HG02642 (cell line): ENCODE results near the gene FIBP.
"Not testable (repeated sequence)": the region's sequence is repeated elsewhere in the genome, so short reads cannot be mapped to it uniquely, and the experiment has no call there.

Source experiments
- ATAC-seq: cut with Tn5 transposase; IDR thresholded peaks from one replicate; pipeline ENCODE4 v1.9.1; 2021; ENCODE audit warnings: mild to moderate bottlenecking; ENCODE audit not compliant: unreplicated experiment, poor library complexity

The FIBP gene

GRCh38 chr11:65850217-65851082 lies 37.8 kb downstream of the FIBP start:
- ATAC-seq = no peak

- ATAC-seq = no peak
These were observed 38.5 kb downstream of the FIBP start for GRCh38 chr11:65849771-65850216.

GRCh38 chr11:65849366-65849765 lies 38.9 kb downstream of the FIBP start:
- ATAC-seq = no peak

- ATAC-seq = not testable (repeated sequence)
These were observed 39.6 kb downstream of the FIBP start for GRCh38 chr11:65848693-65849092.

GRCh38 chr11:65847746-65848145 lies 40.5 kb downstream of the FIBP start:
- ATAC-seq = no peak

GRCh38 chr11:65844231-65844872 lies 43.9 kb downstream of the FIBP start:
- ATAC-seq = no peak

GRCh38 chr11:65843811-65844210 lies 44.5 kb downstream of the FIBP start:
- ATAC-seq = no peak

- ATAC-seq = no peak
These were observed 46.1 kb downstream of the FIBP start for GRCh38 chr11:65842144-65842543.

- no peak for ATAC-seq
These were observed 54.1 kb downstream of the FIBP start for GRCh38 chr11:65834202-65834601.
